ENCODE results near the gene UPK1B. TPM values are rescaled to one million over a fixed set of nuclear protein-coding genes. Genes with fewer than 3 reads are reported as not detected.

The UPK1B gene
- total RNA-seq, 2 experiments from 2014 or later = not detected

DNA sequence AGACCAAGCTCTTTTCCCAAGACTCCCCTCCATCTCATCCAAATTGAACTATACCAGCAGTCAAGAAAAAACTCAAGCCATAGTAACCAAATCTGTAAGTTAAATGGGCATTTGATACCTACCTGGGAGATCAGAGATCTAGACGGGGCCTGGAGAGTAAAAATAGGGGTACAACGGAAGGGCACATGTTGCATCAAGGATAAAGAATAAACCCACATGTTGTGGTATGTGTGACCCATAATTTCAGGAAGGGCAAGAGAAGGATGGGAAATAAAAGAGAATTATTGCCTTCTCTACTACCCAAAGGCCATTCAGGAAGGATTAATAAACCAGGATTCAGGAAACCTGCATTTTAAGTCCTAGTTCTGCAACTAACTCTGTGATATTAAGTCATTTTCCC, 25.9 kb upstream of the UPK1B start:
- H3K36me3 ChIP-seq (ENCODE audit: insufficient read depth, low read length) = no peaks in the 10 kb centered on the region
- H3K9me3 ChIP-seq (ENCODE audit: low read length) = no peaks in the 10 kb centered on the region
- H3K4me2 ChIP-seq (ENCODE audit: low read length) = no peak overlapping the region
- no peaks in the 10 kb centered on the region for H3K4me1 ChIP-seq (ENCODE audit: insufficient read depth, low read length, poor library complexity, severe bottlenecking)
- DNase-seq (ENCODE audit: low spot score) = no peak
- TF ChIP-seq, protein P1, sequence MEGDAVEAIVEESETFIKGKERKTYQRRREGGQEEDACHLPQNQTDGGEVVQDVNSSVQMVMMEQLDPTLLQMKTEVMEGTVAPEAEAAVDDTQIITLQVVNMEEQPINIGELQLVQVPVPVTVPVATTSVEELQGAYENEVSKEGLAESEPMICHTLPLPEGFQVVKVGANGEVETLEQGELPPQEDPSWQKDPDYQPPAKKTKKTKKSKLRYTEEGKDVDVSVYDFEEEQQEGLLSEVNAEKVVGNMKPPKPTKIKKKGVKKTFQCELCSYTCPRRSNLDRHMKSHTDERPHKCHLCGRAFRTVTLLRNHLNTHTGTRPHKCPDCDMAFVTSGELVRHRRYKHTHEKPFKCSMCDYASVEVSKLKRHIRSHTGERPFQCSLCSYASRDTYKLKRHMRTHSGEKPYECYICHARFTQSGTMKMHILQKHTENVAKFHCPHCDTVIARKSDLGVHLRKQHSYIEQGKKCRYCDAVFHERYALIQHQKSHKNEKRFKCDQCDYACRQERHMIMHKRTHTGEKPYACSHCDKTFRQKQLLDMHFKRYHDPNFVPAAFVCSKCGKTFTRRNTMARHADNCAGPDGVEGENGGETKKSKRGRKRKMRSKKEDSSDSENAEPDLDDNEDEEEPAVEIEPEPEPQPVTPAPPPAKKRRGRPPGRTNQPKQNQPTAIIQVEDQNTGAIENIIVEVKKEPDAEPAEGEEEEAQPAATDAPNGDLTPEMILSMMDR (conservative IDR thresholded peaks at IDR 0.05; ENCODE audit: low read length) = no peak
- TF ChIP-seq EZH2phosphoT487 (IDR thresholded peaks at IDR 0.05; ENCODE audit: borderline replicate concordance, low read depth, low read length) = no peak
- ChIA-PET POLR2A (no interaction called here), CTCF (ENCODE audit: unreplicated experiment) (no interaction called here)
- H3K4me3 ChIP-seq (ENCODE audit: low read depth, low read length, poor library complexity, severe bottlenecking) = no peak overlapping the region
- H2AFZ ChIP-seq (ENCODE audit: low read length) = no peak overlapping the region
- no peaks in the 10 kb centered on the region for H4K20me1 ChIP-seq (ENCODE audit: insufficient read depth, low read length)
- H3K9me2 ChIP-seq (ENCODE audit: insufficient read depth, low read length) = no peaks in the 10 kb centered on the region
- no TSS peak for BruUV-seq (replicated peaks)
- H3K79me2 ChIP-seq (ENCODE audit: insufficient read depth, low read depth, low read length) = no peaks in the 10 kb centered on the region
- intact Hi-C loops (cut with micrococcal nuclease; ENCODE audit: unreplicated experiment) = loop anchor here (5.0 kb wide), 1 partner anchor 535 kb away; no protein-coding TSS in a partner anchor
- no peak overlapping the region for H3K27ac ChIP-seq (ENCODE audit: low read depth, low read length, poor library complexity, severe bottlenecking)

DNA sequence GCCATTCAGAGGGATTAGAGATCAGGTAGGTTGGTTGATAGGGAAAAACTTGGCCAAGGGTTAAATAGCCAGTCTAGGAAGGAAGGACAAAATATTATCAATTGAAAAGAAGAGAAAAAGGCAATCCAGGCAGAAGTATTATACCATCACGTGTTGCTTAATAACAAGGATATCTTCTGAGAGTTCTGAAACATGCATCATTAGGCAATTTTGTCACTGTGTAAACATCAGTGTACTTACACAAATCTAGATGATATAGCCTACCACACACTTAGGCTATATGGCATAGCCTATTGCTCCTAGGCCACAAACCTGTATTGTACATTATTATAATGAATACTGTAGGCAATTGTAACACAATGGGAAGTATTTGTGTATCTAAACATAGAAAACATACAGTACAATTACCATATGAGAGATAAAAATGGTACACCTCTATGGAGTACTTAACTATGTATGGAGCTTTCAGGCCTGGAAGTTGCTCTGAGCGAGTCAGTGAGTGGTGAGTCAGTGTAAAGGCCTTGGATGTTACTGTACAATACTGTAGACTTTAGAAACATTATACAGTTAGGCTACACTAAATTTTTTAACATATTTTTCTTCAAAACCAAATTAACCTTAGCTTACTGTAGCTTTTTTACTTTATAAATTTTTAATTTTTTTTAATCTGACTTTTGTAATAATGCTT, 24.8 kb upstream of the UPK1B start:
- no TSS peak for BruUV-seq (replicated peaks)
- no peak overlapping the region for H2AFZ ChIP-seq (ENCODE audit: low read length)
- H3K4me2 ChIP-seq (ENCODE audit: low read length) = no peak overlapping the region
- no peaks in the 10 kb centered on the region for H3K9me2 ChIP-seq (ENCODE audit: insufficient read depth, low read length)
- POLR2A ChIA-PET = interaction anchor here (0.6 to 0.9 kb wide), 2 partner anchors 88 to 178 kb away, joined by 3 to 4 read pairs; no protein-coding TSS in a partner anchor
- no peak overlapping the region for H3K27ac ChIP-seq (ENCODE audit: low read depth, low read length, poor library complexity, severe bottlenecking)
- no peaks in the 10 kb centered on the region for H3K4me1 ChIP-seq (ENCODE audit: insufficient read depth, low read length, poor library complexity, severe bottlenecking)
- TF ChIP-seq, protein P1 (conservative IDR thresholded peaks at IDR 0.05; ENCODE audit: low read length) = no peak
- no peak for TF ChIP-seq EZH2phosphoT487 (IDR thresholded peaks at IDR 0.05; ENCODE audit: borderline replicate concordance, low read depth, low read length)
- no peaks in the 10 kb centered on the region for H3K36me3 ChIP-seq (ENCODE audit: insufficient read depth, low read length)
- no peak overlapping the region for H3K4me3 ChIP-seq (ENCODE audit: low read depth, low read length, poor library complexity, severe bottlenecking)
- intact Hi-C loops (cut with micrococcal nuclease; ENCODE audit: unreplicated experiment) = loop anchor here (5.0 kb wide), 1 partner anchor 534 kb away; no protein-coding TSS in a partner anchor
- H3K79me2 ChIP-seq (ENCODE audit: insufficient read depth, low read depth, low read length) = no peaks in the 10 kb centered on the region
- CTCF ChIA-PET (ENCODE audit: unreplicated experiment) = no interaction called here
- no peak for DNase-seq (ENCODE audit: low spot score)
- H3K9me3 ChIP-seq (ENCODE audit: low read length) = no peaks in the 10 kb centered on the region
- H4K20me1 ChIP-seq (ENCODE audit: insufficient read depth, low read length) = no peaks in the 10 kb centered on the region

DNA sequence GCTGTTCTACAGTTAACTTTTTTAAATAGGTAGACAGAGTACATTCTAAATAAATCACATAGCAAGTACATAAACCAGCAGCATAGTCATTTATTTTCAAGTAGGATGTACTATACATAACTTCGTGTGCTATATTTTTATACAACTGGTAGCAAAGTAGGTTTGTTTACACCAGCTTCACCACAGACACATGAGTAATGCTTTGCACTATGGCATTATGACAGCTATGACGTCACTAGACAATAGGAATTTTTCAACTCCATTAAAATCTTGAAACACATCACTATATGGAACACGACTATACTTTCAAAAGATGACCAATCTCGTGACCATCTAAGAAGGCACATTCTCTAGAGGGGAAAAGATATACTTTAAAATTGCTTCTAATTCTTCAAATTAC, 23.9 kb upstream of the UPK1B start:
- H3K4me2 ChIP-seq (ENCODE audit: low read length) = no peak overlapping the region
- no peak overlapping the region for H3K4me3 ChIP-seq (ENCODE audit: low read depth, low read length, poor library complexity, severe bottlenecking)
- no peak overlapping the region for H3K27ac ChIP-seq (ENCODE audit: low read depth, low read length, poor library complexity, severe bottlenecking)
- H3K9me2 ChIP-seq (ENCODE audit: insufficient read depth, low read length) = no peaks in the 10 kb centered on the region
- H3K79me2 ChIP-seq (ENCODE audit: insufficient read depth, low read depth, low read length) = no peaks in the 10 kb centered on the region
- ChIA-PET CTCF (ENCODE audit: unreplicated experiment) (no interaction called here), POLR2A (interaction anchor here (0.6 to 0.9 kb wide), 2 partner anchors 88 to 179 kb away, joined by 3 to 4 read pairs; no protein-coding TSS in a partner anchor)
- no peaks in the 10 kb centered on the region for H3K4me1 ChIP-seq (ENCODE audit: insufficient read depth, low read length, poor library complexity, severe bottlenecking)
- TF ChIP-seq, protein P1 (conservative IDR thresholded peaks at IDR 0.05; ENCODE audit: low read length) = no peak
- no peak for TF ChIP-seq EZH2phosphoT487 (IDR thresholded peaks at IDR 0.05; ENCODE audit: borderline replicate concordance, low read depth, low read length)
- H3K9me3 ChIP-seq (ENCODE audit: low read length) = no peaks in the 10 kb centered on the region
- DNase-seq (ENCODE audit: low spot score) = no peak
- H4K20me1 ChIP-seq (ENCODE audit: insufficient read depth, low read length) = no peaks in the 10 kb centered on the region
- BruUV-seq (replicated peaks) = no TSS peak
- intact Hi-C loops (cut with micrococcal nuclease; ENCODE audit: unreplicated experiment) = loop anchor here (5.0 kb wide), 1 partner anchor 533 kb away; no protein-coding TSS in a partner anchor
- H3K36me3 ChIP-seq (ENCODE audit: insufficient read depth, low read length) = no peaks in the 10 kb centered on the region
- no peak overlapping the region for H2AFZ ChIP-seq (ENCODE audit: low read length)

All from OCI-LY7 (cell line).